Measurements from ENCODE around the gene ITIH1. TPM values are rescaled to one million over a fixed set of nuclear protein-coding genes. Genes with fewer than 3 reads are reported as not detected.

Gene ITIH1
- total RNA-seq, 1 experiment from 2014 or later, result 0.26 TPM

DNA sequence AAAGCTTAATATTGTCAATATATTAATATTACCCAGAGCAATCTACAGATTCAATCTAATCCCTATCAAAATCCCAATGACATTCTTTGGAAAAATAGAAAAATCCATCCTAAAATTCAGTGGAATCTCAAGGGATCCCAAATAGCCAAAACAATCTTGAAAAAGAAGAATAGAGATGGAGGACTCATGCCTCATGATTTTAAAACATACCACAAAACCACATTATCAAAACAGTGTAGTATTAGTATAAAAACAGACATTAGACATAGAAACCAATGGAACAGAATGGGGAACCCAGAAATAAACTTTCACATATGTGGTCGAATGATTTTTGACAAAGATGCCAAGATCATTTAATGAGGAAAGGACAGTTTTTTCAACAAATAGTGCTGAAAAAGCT lies 21.3 kb upstream of the ITIH1 start:
- Mint-ChIP-seq H3K27ac (no peak overlapping the region), H3K27me3 (ENCODE audit: low read depth) (no peaks in the 10 kb centered on the region), H3K4me1 (no peaks in the 10 kb centered on the region), H3K9me3 (no peaks in the 10 kb centered on the region), H3K36me3 (peaks cover 47% of the 10 kb centered on the region), H3K4me3 (no peak overlapping the region)
- DNase-seq (ENCODE audit: low spot score) (no peak), ATAC-seq (no peak)
- ChIA-PET POLR2A (no interaction called here), CTCF (no interaction called here)
- no peak for TF ChIP-seq GRHL2 (CRISPR knock-in tag; IDR thresholded peaks at IDR 0.05; ENCODE audit: insufficient replicate concordance, severe bottlenecking)
- TF ChIP-seq ESRRA (CRISPR knock-in tag; IDR thresholded peaks at IDR 0.05; ENCODE audit: borderline replicate concordance), result no peak

DNA sequence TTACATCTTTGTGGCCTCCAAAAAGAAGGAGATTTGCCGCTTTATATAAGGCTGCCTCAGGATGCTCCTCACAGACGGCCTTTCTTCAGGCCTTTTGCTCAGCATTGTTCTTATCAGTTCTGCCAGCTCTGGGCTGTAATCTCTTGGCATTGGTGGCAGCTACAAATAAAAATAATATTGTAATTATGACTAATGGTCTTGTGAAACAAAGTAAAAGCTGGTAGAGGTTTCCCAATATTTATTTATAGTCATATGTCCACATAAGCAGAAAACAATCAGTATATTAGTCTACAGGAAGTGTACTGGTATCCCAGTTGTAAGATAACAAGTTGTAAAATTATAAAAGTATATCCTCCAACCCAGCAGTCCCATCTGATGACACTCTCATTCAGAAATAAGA lies 13.9 kb upstream of the ITIH1 start:
- Mint-ChIP-seq H3K9me3 (no peaks in the 10 kb centered on the region), H3K4me3 (no peak overlapping the region), H3K27me3 (ENCODE audit: low read depth) (no peaks in the 10 kb centered on the region), H3K4me1 (no peaks in the 10 kb centered on the region), H3K27ac (no peak overlapping the region), H3K36me3 (peaks cover 72% of the 10 kb centered on the region)
- ATAC-seq (no peak), DNase-seq (ENCODE audit: low spot score) (no peak)
- TF ChIP-seq ETV6 (CRISPR knock-in tag; IDR thresholded peaks at IDR 0.05) (no peak), ZNF121 (CRISPR knock-in tag; IDR thresholded peaks at IDR 0.05) (no peak), CREB1 (CRISPR knock-in tag; IDR thresholded peaks at IDR 0.05) (no peak)
- ChIA-PET POLR2A (no interaction called here), CTCF (interaction anchor here (0.8 to 1.3 kb wide), 3 partner anchors 11 to 57 kb away, joined by 3 to 4 read pairs (median 3); no protein-coding TSS in a partner anchor)

DNA sequence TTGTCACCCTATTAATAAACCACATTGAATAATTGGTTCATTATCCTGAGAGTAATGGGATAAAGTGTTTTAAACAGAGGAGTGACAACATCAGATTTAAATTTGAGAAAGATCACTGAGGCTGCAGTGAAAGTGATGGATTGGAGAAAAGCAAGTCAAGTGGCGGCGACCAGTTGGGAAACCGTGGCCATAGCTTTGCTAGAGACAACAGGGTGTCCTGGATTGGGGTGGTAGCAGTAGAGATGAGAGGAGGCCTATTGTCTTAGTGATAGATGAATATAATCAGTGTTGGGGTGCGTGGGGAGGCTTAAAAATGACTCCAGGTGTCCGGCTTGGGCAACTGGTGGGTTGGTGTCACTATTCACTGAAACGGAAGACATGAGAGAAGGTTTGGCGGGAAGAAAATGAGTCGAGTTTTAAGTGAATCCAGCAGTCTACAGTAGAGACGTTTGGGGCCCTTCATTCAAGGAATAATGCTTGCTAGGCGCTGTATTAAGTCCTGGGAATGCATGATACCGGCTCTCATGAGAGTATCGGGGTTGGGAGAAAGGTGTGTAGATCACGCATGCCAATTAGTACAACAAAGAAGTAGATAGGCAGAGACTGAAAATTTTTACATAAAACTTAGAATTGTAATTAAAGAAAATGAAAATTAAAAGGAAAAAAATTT lies 7.5 kb upstream of the ITIH1 start:
- Mint-ChIP-seq H3K4me3 (peak overlapping the region; percentile 90), H3K4me1 (peaks cover 6% of the 10 kb centered on the region), H3K36me3 (peaks cover 22% of the 10 kb centered on the region), H3K27me3 (ENCODE audit: low read depth) (no peaks in the 10 kb centered on the region), H3K27ac (peak overlapping the region; percentile 66), H3K9me3 (no peaks in the 10 kb centered on the region)
- peak; percentile 2; the same call in 1 of the 2 replicates for ATAC-seq
- POLR2A ChIA-PET, result interaction anchor here (1.1 to 1.4 kb wide), 2 partner anchors 14 to 319 kb away, joined by 4 read pairs; no protein-coding TSS in a partner anchor
- no peak for DNase-seq (ENCODE audit: low spot score)
- CTCF ChIA-PET, result interaction anchor here (0.7 to 3.3 kb wide), 6 partner anchors 23 to 277 kb away, joined by 3 to 46 read pairs (median 18); no protein-coding TSS in a partner anchor
- no peak for TF ChIP-seq IRF2 (CRISPR knock-in tag; IDR thresholded peaks at IDR 0.05; ENCODE audit: borderline replicate concordance, low read depth)
- TF ChIP-seq, protein P1, sequence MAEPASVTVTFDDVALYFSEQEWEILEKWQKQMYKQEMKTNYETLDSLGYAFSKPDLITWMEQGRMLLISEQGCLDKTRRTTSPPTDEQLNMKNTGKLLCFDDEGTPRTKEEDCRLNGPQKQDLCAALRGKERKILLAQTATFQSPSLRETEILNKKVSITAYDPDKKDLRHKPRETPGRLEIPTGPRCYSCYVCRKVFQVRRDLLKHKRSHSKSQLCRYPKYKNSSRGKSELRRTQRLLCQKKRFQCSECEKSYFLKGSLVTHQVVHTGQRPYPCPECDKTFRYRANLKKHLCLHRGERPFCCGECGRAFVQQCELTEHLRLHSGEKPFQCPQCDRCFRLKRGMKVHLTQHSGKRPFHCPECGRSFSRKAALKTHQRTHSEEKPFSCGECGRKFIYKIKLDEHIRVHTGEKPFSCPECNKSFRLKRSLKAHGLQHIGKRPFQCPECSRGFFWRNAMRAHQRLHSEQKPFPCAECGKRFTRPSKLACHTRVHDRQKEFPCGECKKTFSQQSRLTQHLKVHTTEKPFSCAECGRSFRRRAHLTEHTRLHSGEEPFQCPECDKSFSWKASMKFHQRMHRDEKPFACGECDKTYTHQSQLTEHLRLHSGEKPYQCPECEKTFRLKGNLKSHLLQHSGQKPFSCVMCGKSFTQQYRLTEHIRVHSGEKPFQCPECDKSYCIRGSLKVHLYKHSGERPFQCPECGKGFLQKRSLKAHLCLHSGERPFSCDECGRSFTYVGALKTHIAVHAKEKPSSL (CRISPR knock-in tag; conservative IDR thresholded peaks at IDR 0.05), result no peak
- TF ChIP-seq SMAD4 (CRISPR knock-in tag; IDR thresholded peaks at IDR 0.05), result no peak
- no peak for TF ChIP-seq RELA (CRISPR knock-in tag; IDR thresholded peaks at IDR 0.05; ENCODE audit: borderline replicate concordance)
- no peak for TF ChIP-seq MXD4 (CRISPR knock-in tag; IDR thresholded peaks at IDR 0.05; ENCODE audit: borderline replicate concordance)
- TF ChIP-seq, protein P2, sequence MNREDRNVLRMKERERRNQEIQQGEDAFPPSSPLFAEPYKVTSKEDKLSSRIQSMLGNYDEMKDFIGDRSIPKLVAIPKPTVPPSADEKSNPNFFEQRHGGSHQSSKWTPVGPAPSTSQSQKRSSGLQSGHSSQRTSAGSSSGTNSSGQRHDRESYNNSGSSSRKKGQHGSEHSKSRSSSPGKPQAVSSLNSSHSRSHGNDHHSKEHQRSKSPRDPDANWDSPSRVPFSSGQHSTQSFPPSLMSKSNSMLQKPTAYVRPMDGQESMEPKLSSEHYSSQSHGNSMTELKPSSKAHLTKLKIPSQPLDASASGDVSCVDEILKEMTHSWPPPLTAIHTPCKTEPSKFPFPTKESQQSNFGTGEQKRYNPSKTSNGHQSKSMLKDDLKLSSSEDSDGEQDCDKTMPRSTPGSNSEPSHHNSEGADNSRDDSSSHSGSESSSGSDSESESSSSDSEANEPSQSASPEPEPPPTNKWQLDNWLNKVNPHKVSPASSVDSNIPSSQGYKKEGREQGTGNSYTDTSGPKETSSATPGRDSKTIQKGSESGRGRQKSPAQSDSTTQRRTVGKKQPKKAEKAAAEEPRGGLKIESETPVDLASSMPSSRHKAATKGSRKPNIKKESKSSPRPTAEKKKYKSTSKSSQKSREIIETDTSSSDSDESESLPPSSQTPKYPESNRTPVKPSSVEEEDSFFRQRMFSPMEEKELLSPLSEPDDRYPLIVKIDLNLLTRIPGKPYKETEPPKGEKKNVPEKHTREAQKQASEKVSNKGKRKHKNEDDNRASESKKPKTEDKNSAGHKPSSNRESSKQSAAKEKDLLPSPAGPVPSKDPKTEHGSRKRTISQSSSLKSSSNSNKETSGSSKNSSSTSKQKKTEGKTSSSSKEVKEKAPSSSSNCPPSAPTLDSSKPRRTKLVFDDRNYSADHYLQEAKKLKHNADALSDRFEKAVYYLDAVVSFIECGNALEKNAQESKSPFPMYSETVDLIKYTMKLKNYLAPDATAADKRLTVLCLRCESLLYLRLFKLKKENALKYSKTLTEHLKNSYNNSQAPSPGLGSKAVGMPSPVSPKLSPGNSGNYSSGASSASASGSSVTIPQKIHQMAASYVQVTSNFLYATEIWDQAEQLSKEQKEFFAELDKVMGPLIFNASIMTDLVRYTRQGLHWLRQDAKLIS (CRISPR knock-in tag; IDR thresholded peaks at IDR 0.05; ENCODE audit: borderline replicate concordance), result no peak
- no peak for TF ChIP-seq ZNF138 (CRISPR knock-in tag; conservative IDR thresholded peaks at IDR 0.05)
- TF ChIP-seq RORB (CRISPR knock-in tag; IDR thresholded peaks at IDR 0.05), result no peak
- TF ChIP-seq, protein P3, sequence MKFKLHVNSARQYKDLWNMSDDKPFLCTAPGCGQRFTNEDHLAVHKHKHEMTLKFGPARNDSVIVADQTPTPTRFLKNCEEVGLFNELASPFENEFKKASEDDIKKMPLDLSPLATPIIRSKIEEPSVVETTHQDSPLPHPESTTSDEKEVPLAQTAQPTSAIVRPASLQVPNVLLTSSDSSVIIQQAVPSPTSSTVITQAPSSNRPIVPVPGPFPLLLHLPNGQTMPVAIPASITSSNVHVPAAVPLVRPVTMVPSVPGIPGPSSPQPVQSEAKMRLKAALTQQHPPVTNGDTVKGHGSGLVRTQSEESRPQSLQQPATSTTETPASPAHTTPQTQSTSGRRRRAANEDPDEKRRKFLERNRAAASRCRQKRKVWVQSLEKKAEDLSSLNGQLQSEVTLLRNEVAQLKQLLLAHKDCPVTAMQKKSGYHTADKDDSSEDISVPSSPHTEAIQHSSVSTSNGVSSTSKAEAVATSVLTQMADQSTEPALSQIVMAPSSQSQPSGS (CRISPR knock-in tag; IDR thresholded peaks at IDR 0.05; ENCODE audit: borderline replicate concordance, low read depth), result no peak
- TF ChIP-seq, protein P4, sequence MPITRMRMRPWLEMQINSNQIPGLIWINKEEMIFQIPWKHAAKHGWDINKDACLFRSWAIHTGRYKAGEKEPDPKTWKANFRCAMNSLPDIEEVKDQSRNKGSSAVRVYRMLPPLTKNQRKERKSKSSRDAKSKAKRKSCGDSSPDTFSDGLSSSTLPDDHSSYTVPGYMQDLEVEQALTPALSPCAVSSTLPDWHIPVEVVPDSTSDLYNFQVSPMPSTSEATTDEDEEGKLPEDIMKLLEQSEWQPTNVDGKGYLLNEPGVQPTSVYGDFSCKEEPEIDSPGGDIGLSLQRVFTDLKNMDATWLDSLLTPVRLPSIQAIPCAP (CRISPR knock-in tag; IDR thresholded peaks at IDR 0.05), result no peak
- TF ChIP-seq FOXP1 (CRISPR knock-in tag; IDR thresholded peaks at IDR 0.05; ENCODE audit: borderline replicate concordance), result no peak

All from WTC11 (cell line).